Heart right ventricle (tissue), 16 donors: ENCODE measurements around the gene POLR2L. TPM values are rescaled to one million over a fixed set of nuclear protein-coding genes. Genes with fewer than 3 reads are reported as not detected.

Experiments
- ATAC-seq, 8 donors: fragments of 200-7000 bp; cut with Tn5 transposase; one replicate each; pipeline ENCODE4 v1.9.1; 2020; ENCODE audit warnings: mild to moderate bottlenecking in 8 of 8, moderate library complexity in 8 of 8, moderate number of reproducible peaks in 1 of 8
- DNase-seq, 2 donors: peaks; one replicate each; pipeline ENCODE4 v3.0.0-alpha.2; 2020
- H3K27ac ChIP-seq, 10 donors: fragments of 200-600 bp; sonication (generic) in 2 of 10; one replicate each; pipeline versions ENCODE4 v1.5.0 to v1.8.0; 2020 to 2022; ENCODE audit warnings: mild to moderate bottlenecking in 3 of 10
- H3K27me3 ChIP-seq, 7 donors: fragments of 200-600 bp; one replicate each; pipeline ENCODE4 v1.8.0; 2021 to 2022; ENCODE audit warnings: mild to moderate bottlenecking in 2 of 7
- H3K36me3 ChIP-seq, 9 donors: fragments of 200-600 bp; sonication (generic) in 1 of 9; one replicate each; pipeline versions ENCODE4 v1.5.0 to v1.8.0; 2020 to 2022; ENCODE audit warnings: mild to moderate bottlenecking in 2 of 9
- H3K4me1 ChIP-seq, 9 donors: fragments of 200-600 bp; sonication (generic) in 1 of 9; one replicate each; pipeline versions ENCODE4 v1.5.0 to v1.8.0; 2020 to 2022; ENCODE audit warnings: mild to moderate bottlenecking in 4 of 9
- H3K4me3 ChIP-seq, 10 donors: fragments of 200-600 bp; sonication (generic) in 2 of 10; one replicate each; pipeline versions ENCODE4 v1.5.0 to v1.8.0; 2020 to 2022; ENCODE audit warnings: mild to moderate bottlenecking in 7 of 10, moderate library complexity in 2 of 10
- H3K9me3 ChIP-seq, 11 donors: fragments of 200-600 bp in 10 of 11; sonication (generic) in 2 of 11; one replicate each; pipeline versions ENCODE4 v1.5.0 to v1.8.0; 2013 to 2022; ENCODE audit warnings: mild to moderate bottlenecking in 2 of 11, control low read depth in 1 of 11, moderate library complexity in 1 of 11
- WGBS, 2 donors: extraction: QIAGEN DNeasy Blood & Tissue Kit; methylation state at CpG; one replicate each; pipeline ENCODE4 v1.1.7; 2013; ENCODE audit warnings: inconsistent platforms in 1 of 2; 5-methylcytosine and 5-hydroxymethylcytosine counted together
- intact Hi-C, 10 donors: fragments of 100-400 bp; cut with DNase I; formaldehyde crosslinking; loops; one replicate each; pipeline versions ENCODE4 v1.11.1 to v1.14.2; 2022
- polyA plus RNA-seq, 2 donors: library from polyadenylated mRNA; stranded (reverse); fragments of 200-250 nt; gene quantifications; one replicate each; pipeline ENCODE4 v1.2.3, GENCODE V29; 2013
- total RNA-seq, 10 donors: library from RNA; stranded (reverse); fragmentation: NEBNext Ultra II Directional in 3 of 10; extraction: Animal tissue kit (Norgen Biotek cat#: 25700) in 3 of 10; gene quantifications; one replicate each; pipeline versions ENCODE4 v1.2.1 to v1.2.4, GENCODE V29; 2021 to 2023
- TF ChIP-seq, protein P1 (sequence below), 9 donors: fragments of 200-600 bp; sonication (generic) in 2 of 9; IDR thresholded peaks; one replicate each; pipeline versions ENCODE4 v1.5.0 to v1.8.0; 2021 to 2022; ENCODE audit warnings: antibody characterized with exemption in 9 of 9, mild to moderate bottlenecking in 5 of 9, moderate library complexity in 1 of 9
- donor health status: Arrhythmogenic right ventricular cardiomyopathy.
- donor health status: ischemic (EF 13 %, LVEDD 7.1; RV severe dilation, severe dysfunction).
- donor health status: healthy with polysubstance abuse.
- donor health status: DM: no; HTN: yes; CAD: no.
- donor health status: DM: no; HTN: no; CAD: no.
- donor health status: ischemic (EF 25% LVEDD 6.9; RV normal size, moderate dysfunction).
- donor health status: ischemic (EF 25% LVEDD 5.7; RV mildly dilated, moderate dysfunction).
- donor health status: healthy.
- donor health status: DM: yes; HTN: yes; CAD: no.
- donor health status: Ischemic cardiomyopathy.
- donor health status: ischemic (EF 35%, LVEDD 5.7; RV mildly dilated, moderate dysfunction).
- donor health status: nonischemic (EF 11% LVEDD 7.7; RV severe dilation, severe dysfunction).
- donor health status: DM: yes; HTN: yes; CAD: no.
- donor health status: PGD.
- donor health status: ischemic (EF 29% LVEDD 5.4; RV normal size, mild dysfunction).
- donor health status: nonischemic (EF 23%, LVEDD 6.1; RV moderate dilation, normal function).

POLR2L gene
- total and polyA plus RNA-seq, 12 donors: 148 to 279 (median 234) TPM

DNA sequence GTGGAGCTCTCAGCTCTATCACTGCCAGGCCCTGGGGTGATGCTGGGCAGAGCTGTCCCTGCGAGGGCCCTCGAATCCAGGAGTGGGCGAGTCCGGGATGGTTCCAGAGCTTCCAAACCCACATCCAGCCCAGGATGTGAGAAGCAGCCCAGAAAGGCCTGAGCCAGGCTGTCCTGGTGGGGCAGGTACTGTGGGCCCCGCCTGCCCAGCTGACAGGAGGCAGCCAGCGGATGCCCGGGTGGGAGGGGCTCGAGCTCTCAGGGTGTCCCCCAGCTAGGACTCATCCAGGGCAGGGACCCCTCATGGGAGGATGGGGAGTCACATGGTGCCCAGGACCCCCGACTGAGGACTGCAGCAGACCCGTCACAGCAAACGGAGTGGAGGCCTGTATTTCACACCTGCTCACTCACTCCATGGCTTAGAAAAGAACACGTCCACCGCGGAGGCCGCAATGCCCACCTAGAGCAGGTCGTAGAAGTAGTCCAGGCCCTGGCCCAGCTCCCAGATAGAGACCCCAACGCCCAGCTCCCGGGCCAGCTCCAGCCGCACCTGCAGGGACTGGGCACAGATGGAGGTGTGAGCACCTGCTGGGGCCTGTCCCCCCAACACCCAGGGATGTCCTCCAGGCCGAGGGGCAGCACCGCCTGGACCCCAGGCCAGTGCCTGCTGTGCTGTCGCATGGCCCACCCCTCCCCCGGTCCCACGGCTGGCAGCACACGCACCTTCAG, 27.2 kb upstream of the POLR2L start:
- intact Hi-C loops: no loop called here
- no peak overlapping the region for H3K4me3 ChIP-seq
- TF ChIP-seq, protein P1, sequence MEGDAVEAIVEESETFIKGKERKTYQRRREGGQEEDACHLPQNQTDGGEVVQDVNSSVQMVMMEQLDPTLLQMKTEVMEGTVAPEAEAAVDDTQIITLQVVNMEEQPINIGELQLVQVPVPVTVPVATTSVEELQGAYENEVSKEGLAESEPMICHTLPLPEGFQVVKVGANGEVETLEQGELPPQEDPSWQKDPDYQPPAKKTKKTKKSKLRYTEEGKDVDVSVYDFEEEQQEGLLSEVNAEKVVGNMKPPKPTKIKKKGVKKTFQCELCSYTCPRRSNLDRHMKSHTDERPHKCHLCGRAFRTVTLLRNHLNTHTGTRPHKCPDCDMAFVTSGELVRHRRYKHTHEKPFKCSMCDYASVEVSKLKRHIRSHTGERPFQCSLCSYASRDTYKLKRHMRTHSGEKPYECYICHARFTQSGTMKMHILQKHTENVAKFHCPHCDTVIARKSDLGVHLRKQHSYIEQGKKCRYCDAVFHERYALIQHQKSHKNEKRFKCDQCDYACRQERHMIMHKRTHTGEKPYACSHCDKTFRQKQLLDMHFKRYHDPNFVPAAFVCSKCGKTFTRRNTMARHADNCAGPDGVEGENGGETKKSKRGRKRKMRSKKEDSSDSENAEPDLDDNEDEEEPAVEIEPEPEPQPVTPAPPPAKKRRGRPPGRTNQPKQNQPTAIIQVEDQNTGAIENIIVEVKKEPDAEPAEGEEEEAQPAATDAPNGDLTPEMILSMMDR (IDR thresholded peaks at IDR 0.05): no peak
- H3K27me3 ChIP-seq: no peaks in the 10 kb centered on the region
- 90 to 91% methylated on average over 25 of the region's 25 CpGs for WGBS, 2 donors
- H3K9me3 ChIP-seq: no peaks in the 10 kb centered on the region
- ATAC-seq (peak in 2 of 8 donors; percentile 6 to 10), DNase-seq (no peak)
- H3K4me1 ChIP-seq: no peaks in the 10 kb centered on the region
- peaks cover 0 to 37% (median 9%) of the 10 kb centered on the region in 9 donors for H3K36me3 ChIP-seq
- H3K27ac ChIP-seq: no peak overlapping the region

DNA sequence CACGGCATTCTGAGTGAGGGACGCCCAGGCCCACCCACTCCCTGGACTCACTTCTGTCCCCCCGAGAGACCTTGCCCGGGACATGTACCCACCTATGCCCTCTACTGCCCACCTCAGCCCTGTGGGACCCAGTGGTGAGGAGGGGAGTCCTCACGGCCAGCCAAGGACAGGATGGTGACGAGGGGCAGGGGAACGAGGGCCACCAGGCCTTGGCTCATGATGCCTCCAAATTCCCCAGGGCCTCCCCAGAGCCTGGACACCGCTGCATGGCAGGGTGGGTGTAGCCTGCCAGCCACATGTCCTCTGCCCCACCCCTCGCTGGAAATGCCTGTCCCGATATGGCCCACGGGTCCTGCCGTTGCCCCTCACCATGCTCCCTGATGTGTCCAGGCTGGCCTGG, 26.5 kb upstream of the POLR2L start:
- H3K36me3 ChIP-seq: peaks cover 0 to 44% (median 9%) of the 10 kb centered on the region in 9 donors
- WGBS, 2 donors: 83 to 88% methylated on average over 12 of the region's 12 CpGs
- TF ChIP-seq, protein P1 (IDR thresholded peaks at IDR 0.05): no peak
- no peak overlapping the region for H3K4me3 ChIP-seq
- H3K9me3 ChIP-seq: no peaks in the 10 kb centered on the region
- ATAC-seq (no peak), DNase-seq (no peak)
- intact Hi-C loops: no loop called here
- no peak overlapping the region for H3K27ac ChIP-seq
- H3K27me3 ChIP-seq: no peaks in the 10 kb centered on the region
- H3K4me1 ChIP-seq: no peaks in the 10 kb centered on the region

DNA sequence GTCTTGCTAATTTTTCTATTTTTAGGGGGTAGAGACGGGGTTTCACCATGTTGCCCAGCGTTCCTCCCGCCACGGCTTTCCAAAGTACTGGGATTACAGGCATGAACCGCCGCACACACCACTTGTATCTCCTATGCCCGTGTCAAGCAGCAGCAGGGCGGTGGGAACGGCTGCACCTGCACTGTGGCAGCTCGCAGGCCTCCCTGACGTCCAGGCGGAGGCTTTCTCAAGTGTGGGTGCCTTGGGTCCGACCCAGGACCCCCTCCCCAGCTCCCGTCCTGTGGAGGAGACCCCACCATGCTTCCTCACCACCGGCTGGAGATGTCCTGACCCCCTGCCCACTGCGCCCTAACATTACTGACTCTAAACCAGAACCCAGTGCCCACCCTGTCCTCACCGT, 26.1 kb upstream of the POLR2L start:
- ATAC-seq (no peak), DNase-seq (no peak)
- TF ChIP-seq, protein P1 (IDR thresholded peaks at IDR 0.05): no peak
- Histone ChIP-seq H3K9me3 (no peaks in the 10 kb centered on the region), H3K4me1 (no peaks in the 10 kb centered on the region), H3K36me3 (peaks cover 0 to 48% (median 9%) of the 10 kb centered on the region in 9 donors), H3K27me3 (no peaks in the 10 kb centered on the region), H3K4me3 (no peak overlapping the region), H3K27ac (no peak overlapping the region)
- intact Hi-C loops: no loop called here
- 91 to 93% methylated on average over 17 of the region's 17 CpGs for WGBS, 2 donors

DNA sequence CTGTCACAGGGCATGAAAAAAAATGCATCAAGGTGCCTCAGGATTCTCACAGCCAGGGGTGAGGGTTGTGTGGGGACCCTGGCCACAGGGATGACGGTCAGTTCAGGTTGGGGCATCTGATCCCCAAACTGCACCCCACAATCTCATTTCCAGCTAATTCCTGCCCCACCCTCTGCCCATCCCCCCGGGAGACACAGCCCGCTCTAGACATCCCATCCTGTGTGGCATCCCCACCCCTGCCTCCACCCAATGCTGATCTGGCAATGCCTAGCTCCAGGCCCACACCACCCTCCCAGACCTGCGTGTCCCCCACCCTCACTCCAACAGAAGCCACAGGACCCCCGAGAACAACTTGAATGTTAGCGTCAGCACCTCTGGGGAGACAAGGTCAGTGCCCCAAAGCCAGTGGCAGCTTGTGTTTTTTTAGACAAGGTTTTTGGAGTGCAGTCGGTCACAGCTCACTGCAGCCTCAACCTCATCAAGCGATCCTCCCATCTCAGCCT, 25.6 kb upstream of the POLR2L start:
- TF ChIP-seq, protein P1 (IDR thresholded peaks at IDR 0.05): no peak
- peaks cover 0 to 51% (median 9%) of the 10 kb centered on the region in 9 donors for H3K36me3 ChIP-seq
- no peaks in the 10 kb centered on the region for H3K4me1 ChIP-seq
- ATAC-seq: no peak
- H3K9me3 ChIP-seq: no peaks in the 10 kb centered on the region
- intact Hi-C loops: no loop called here
- H3K27me3 ChIP-seq: no peaks in the 10 kb centered on the region
- H3K27ac ChIP-seq: no peak overlapping the region
- 85 to 88% methylated on average over 8 of the region's 8 CpGs for WGBS, 2 donors
- no peak for DNase-seq
- no peak overlapping the region for H3K4me3 ChIP-seq
